Activated naive CD4-positive, alpha-beta T cell treated with anti-CD3 and anti-CD28 coated beads, Interleukin-2, amount 10 ng/mL, durations not matched to agents 5 hours and 36 hours (primary cell): ENCODE measurements around the gene JPT2. TPM values are rescaled to one million over a fixed set of nuclear protein-coding genes. Genes with fewer than 3 reads are reported as not detected.

Source experiments
- microRNA-seq: library from miRNA; unstranded; fragments of <30 nt; microRNA quantifications from one replicate; pipeline ENCODE4 v1.2.0, GENCODE V29; 2022; ENCODE audit warnings: borderline microRNAs expressed, borderline replicate concordance
- total RNA-seq, 2 experiments: library from RNA; stranded (reverse); gene quantifications; one replicate each; pipeline ENCODE4 v1.2.3, GENCODE V29; 2021

Gene JPT2, protein sequence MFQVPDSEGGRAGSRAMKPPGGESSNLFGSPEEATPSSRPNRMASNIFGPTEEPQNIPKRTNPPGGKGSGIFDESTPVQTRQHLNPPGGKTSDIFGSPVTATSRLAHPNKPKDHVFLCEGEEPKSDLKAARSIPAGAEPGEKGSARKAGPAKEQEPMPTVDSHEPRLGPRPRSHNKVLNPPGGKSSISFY
- total RNA-seq, result 10 to 100 TPM; 45.1 to 47.1 TPM

DNA sequence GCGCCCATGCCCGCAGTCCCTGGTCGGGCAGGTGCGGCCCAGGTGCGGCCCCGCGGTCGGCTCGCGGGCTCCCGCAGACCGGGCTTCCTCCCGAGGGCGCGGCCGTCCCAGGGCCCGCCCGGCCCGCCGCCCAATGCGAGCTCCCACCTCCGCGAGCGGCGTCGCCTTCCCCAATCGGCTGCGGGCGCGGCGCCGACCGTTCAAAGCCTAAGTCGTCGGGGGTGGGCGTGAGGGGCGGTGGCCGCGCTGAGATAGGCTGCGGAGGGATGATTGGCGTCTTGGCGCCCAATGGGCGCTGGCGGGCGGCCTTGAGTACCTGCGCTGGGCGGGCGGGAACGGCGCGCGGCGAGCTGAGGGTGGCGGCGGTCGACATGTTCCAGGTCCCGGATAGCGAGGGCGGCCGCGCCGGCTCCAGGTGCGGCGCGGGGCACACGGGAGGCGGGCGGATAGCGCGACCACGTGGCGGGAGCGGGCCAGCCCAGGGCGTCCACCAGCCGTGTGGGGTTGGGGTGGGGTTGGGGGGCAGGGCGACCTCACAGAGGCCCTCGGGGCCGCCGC lies at the start of gene JPT2:
Gene JPT2 (plus strand): TSS at position 338 of the 558 bp plus-strand sequence. CDS start 34 bp downstream, at position 372.

DNA sequence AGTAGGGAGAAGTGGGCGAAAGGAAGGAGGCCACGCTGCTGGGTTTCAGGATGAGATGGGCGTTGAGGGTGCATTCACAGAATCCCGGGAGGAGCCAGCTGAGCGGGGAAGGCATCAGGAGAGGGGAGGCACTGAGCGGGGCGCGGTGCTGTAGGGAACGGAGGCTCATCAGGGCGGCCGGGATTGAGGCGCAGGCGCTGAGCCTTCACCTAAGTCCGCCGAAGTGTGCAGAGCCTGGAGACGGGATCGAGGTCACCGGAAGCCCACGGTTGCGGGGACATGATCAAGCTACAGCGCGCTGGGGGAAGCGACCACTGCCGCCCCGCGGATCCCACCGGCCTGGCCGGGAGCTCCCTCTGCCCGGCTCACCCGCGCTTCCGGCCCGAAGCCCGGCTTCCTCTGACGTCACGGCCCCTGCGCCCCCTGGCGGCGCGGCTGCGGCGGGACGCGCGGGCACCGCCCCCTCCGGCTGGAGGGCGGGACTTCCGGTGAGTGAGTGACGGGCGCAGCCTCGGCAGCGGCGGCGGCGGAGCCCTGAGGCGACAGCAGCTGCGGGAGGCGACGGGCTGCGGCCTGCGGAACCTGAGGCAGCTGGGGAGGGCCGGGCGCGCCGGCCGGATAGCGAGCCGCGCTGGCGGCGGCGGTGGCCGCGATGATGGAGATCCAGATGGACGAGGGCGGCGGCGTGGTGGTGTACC lies 27.8 kb downstream of the JPT2 start, which contains the start of gene MAPK8IP3:
Gene MAPK8IP3 (plus strand): TSS at position 508 of the 698 bp plus-strand sequence. CDS start 145 bp downstream, at position 653.

Small RNA genes within 50 kb of the gene (microRNA-seq; reads per million reads assigned to microRNA genes)
- gene MIR3177, result 2.7 reads per million, percentile 12 among the genes with 10 or more reads in this experiment

Other genes starting within 250 kb of the JPT2 start
- gene PERCC1, start 247.2 kb upstream of the JPT2 start, total RNA-seq, result under 1 TPM in 1 of 2 experiments, not detected in 1; 0.73 TPM
- 1 to 10 TPM; 2.7 to 3.7 TPM for gene CCDC154, start 233.7 kb upstream of the JPT2 start, total RNA-seq
- gene CLCN7, start 203.3 kb upstream of the JPT2 start, total RNA-seq, result 10 to 100 TPM; 61.3 to 66.5 TPM
- not detected for gene PTX4, start 189.3 kb upstream of the JPT2 start, total RNA-seq
- gene TELO2, start 184.9 kb upstream of the JPT2 start, total RNA-seq, result 10 to 100 TPM; 55.8 to 58.1 TPM
- 10 to 100 TPM; 64.2 to 65.7 TPM for gene TMEM204, start 144.6 kb upstream of the JPT2 start, total RNA-seq
- 10 to 100 TPM; 11.7 to 13.4 TPM for gene IFT140, start 66.2 kb upstream of the JPT2 start, total RNA-seq
- gene CRAMP1, start 65.9 kb upstream of the JPT2 start, total RNA-seq, result 10 to 100 TPM; 27.4 to 28.1 TPM
- gene MAPK8IP3, start 27.9 kb downstream of the JPT2 start, total RNA-seq, result 100 to 1,000 TPM; 107 to 115 TPM
- gene NME3, start 93.3 kb downstream of the JPT2 start, total RNA-seq, result 10 to 100 TPM; 43.1 to 45.1 TPM
- gene EME2, start 94.5 kb downstream of the JPT2 start, total RNA-seq, result 10 to 100 TPM; 26.6 to 27.4 TPM
- gene MRPS34, start 94.9 kb downstream of the JPT2 start, total RNA-seq, result 10 to 100 TPM; 88.3 to 89.4 TPM
- gene SPSB3, start 104.3 kb downstream of the JPT2 start, total RNA-seq, result 10 to 100 TPM; 53.5 to 53.7 TPM
- gene NUBP2, start 104.7 kb downstream of the JPT2 start, total RNA-seq, result 10 to 100 TPM; 45.7 to 47.8 TPM
- under 1 TPM in 1 of 2 experiments, not detected in 1; 0.15 TPM for gene IGFALS, start 115.4 kb downstream of the JPT2 start, total RNA-seq
- gene HAGH, start 148.5 kb downstream of the JPT2 start, total RNA-seq, result 10 to 100 TPM; 41.0 to 44.3 TPM
- 10 to 100 TPM; 11.3 to 11.5 TPM for gene FAHD1, start 148.9 kb downstream of the JPT2 start, total RNA-seq
- gene MEIOB, start 193.9 kb downstream of the JPT2 start, total RNA-seq, result not detected
- not detected for gene HS3ST6, start 240.1 kb downstream of the JPT2 start, total RNA-seq